ENCODE results near the gene BACE1. TPM values are rescaled to one million over a fixed set of nuclear protein-coding genes. Genes with fewer than 3 reads are reported as not detected.

The BACE1 gene
- total and polyA plus RNA-seq, 2 of the 13 experiments (the other 11 are each of a cell fraction or from before 2014, with no cell fraction given): 7.5 to 17.9 TPM

DNA sequence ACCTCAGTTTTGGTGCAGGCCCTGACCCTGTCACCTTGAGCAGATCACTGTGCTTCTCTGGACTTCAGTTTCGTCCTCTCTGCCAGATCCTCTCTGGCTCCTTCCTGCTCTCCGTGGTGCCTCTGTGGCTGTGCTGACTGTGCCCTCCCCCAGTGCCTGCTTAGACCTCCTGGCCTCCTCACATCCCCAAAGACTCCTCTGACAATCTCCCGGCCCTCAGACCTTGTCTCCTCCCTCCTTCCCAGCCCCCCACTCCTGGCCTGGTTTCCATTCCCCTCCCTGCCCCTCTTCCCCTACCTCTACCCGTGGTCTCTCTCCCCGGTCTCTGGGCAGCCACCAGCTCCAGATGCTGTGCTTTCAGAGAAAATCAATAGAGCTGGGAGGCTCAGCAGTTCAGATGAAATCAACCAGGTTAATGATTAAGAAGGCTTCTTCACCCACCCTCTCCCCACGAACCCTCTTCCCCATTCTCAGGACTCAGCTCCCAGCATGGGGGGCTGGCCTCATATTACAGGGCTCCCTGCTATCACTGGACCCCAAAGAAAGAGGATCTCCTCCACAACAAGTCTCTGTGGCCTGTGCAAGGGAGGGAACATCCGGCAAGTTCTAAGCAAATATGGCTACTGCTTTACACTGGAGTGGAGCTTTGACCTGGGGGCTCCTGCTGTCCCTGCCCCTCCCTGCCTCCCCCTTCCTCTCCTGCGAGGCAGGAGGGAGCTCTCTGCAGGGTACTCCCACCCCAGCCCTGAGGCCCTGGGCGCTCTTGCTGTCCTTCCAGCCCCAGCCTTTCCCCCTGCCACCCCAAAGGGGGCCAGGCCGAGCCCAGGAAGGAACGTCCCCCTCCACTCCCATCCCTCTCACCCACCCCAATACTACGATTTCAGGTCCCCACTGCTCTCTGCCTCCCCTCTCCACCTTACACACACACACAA lies 16.4 kb downstream of the BACE1 start (continued):
- TF ChIP-seq, protein P1, sequence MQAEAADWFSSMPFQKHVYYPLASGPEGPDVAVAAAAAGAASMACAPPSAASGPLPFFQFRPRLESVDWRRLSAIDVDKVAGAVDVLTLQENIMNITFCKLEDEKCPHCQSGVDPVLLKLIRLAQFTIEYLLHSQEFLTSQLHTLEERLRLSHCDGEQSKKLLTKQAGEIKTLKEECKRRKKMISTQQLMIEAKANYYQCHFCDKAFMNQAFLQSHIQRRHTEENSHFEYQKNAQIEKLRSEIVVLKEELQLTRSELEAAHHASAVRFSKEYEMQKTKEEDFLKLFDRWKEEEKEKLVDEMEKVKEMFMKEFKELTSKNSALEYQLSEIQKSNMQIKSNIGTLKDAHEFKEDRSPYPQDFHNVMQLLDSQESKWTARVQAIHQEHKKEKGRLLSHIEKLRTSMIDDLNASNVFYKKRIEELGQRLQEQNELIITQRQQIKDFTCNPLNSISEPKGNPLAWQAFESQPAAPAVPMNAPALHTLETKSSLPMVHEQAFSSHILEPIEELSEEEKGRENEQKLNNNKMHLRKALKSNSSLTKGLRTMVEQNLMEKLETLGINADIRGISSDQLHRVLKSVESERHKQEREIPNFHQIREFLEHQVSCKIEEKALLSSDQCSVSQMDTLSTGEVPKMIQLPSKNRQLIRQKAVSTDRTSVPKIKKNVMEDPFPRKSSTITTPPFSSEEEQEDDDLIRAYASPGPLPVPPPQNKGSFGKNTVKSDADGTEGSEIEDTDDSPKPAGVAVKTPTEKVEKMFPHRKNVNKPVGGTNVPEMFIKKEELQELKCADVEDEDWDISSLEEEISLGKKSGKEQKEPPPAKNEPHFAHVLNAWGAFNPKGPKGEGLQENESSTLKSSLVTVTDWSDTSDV (CRISPR knock-in tag; IDR thresholded peaks at IDR 0.05): no peak
- TF ChIP-seq ZNF788 (CRISPR knock-in tag; IDR thresholded peaks at IDR 0.05; ENCODE audit: borderline replicate concordance) (no peak), PAX8 (CRISPR knock-in tag; IDR thresholded peaks at IDR 0.05; ENCODE audit: borderline replicate concordance) (0 out of 2 replicates have a peak, but pooled peaks have one; percentile 12), AKAP8 (CRISPR knock-in tag; IDR thresholded peaks at IDR 0.05) (no peak), NR2F6 (IDR thresholded peaks at IDR 0.05) (peak; percentile 40), NR2F6 (CRISPR knock-in tag; IDR thresholded peaks at IDR 0.05) (peak; percentile 7; the same call in 1 of the 2 replicates), SMAD1 (CRISPR knock-in tag; IDR thresholded peaks at IDR 0.05; ENCODE audit: borderline replicate concordance, low read depth) (no peak)
- TF ChIP-seq, protein P2, sequence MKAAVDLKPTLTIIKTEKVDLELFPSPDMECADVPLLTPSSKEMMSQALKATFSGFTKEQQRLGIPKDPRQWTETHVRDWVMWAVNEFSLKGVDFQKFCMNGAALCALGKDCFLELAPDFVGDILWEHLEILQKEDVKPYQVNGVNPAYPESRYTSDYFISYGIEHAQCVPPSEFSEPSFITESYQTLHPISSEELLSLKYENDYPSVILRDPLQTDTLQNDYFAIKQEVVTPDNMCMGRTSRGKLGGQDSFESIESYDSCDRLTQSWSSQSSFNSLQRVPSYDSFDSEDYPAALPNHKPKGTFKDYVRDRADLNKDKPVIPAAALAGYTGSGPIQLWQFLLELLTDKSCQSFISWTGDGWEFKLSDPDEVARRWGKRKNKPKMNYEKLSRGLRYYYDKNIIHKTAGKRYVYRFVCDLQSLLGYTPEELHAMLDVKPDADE (CRISPR knock-in tag; IDR thresholded peaks at IDR 0.05): no peak
- TF ChIP-seq, protein P3, sequence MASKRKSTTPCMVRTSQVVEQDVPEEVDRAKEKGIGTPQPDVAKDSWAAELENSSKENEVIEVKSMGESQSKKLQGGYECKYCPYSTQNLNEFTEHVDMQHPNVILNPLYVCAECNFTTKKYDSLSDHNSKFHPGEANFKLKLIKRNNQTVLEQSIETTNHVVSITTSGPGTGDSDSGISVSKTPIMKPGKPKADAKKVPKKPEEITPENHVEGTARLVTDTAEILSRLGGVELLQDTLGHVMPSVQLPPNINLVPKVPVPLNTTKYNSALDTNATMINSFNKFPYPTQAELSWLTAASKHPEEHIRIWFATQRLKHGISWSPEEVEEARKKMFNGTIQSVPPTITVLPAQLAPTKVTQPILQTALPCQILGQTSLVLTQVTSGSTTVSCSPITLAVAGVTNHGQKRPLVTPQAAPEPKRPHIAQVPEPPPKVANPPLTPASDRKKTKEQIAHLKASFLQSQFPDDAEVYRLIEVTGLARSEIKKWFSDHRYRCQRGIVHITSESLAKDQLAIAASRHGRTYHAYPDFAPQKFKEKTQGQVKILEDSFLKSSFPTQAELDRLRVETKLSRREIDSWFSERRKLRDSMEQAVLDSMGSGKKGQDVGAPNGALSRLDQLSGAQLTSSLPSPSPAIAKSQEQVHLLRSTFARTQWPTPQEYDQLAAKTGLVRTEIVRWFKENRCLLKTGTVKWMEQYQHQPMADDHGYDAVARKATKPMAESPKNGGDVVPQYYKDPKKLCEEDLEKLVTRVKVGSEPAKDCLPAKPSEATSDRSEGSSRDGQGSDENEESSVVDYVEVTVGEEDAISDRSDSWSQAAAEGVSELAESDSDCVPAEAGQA (IDR thresholded peaks at IDR 0.05; ENCODE audit: low read depth): no peak
- TF ChIP-seq, protein P3 (CRISPR knock-in tag; IDR thresholded peaks at IDR 0.05; ENCODE audit: borderline replicate concordance): no peak
